GM18867 (cell line): ENCODE results near the gene TMEM203.

ENCODE experiments used
- ATAC-seq: cut with Tn5 transposase; IDR thresholded peaks from one replicate; pipeline ENCODE4 v1.9.1; 2021; ENCODE audit warnings: mild to moderate bottlenecking, moderate library complexity; ENCODE audit not compliant: unreplicated experiment

TMEM203 gene

DNA sequence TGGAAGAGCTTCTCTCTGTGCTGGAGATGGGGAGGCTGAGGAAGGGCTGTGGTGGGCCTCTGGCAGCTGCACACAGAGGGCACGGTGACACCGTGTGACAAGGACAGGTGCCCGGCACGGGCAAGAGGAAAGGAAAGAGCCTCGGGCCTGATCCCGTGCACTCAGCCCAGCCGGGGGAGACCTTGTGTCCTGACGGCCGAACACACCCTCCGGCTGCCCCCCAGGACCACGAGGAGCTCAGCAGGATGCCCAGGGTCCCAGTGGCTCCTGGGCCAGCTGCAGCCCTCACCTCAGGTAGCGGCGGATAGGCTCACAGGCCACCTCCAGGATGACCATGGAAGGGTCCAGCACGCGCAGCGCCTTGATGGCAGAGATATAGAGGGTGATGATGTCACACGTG lies 22.6 kb downstream of the TMEM203 start:
- no peak for ATAC-seq

DNA sequence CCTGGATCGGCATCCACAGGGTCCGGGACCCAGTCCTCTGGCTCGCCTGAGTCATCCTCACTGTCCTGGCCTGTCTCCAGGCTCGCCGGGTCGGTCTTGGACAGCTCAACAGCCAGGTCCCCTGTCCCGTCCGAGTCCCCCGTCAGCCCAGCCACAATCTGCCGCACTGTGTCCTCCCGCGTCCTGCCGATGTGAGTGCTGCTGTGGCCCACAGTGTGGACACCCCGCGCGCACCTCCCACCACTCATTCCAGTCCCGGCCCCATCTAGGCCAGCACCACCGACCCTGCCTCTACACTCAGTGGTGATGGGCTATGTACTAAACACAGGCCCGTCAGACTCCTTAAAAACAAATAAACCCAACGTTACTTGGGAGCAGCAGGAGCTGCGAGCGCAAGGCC lies 23.8 kb downstream of the TMEM203 start:
- ATAC-seq, result no peak

DNA sequence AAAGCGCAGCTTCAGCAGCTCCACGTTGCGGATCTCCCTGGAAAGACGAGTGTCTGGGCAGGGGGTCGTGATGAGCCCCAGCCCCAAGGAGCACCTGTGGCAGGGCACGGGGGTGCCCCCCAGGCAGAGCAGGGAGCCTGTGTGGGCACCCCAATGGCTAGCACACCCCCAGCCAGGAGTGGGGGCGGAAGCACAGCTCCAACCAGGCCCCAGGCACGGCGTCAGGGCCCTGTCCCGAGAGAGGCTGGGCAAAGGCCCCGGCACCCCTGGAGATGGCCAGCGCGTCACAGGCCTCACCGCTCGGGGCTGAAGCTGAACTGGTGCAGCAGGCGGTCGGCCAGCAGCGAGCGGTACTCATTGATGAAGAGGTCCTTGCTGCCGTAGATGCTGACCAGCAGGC lies 25.0 kb downstream of the TMEM203 start:
- ATAC-seq, result no peak

DNA sequence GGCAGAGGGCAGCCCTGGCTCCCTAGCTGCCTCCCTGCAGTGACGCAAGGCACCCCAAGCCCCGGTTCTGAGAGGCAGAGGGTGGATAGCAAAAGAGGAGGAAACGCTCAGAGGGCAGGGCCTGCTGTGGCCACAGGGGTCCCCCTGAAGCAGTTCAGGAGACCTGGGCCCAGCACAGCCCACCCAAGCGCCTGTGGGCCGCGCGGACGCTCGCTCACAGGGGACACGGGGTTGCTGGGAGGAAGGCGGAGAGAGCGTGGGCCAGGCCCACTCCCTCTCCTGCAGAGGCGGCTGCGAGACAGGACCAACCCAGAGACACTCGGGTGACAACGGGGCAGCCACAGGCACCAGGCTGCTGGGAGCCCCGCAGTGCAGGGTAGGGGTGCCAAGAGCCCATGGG lies 25.7 kb downstream of the TMEM203 start:
- ATAC-seq, result no peak

DNA sequence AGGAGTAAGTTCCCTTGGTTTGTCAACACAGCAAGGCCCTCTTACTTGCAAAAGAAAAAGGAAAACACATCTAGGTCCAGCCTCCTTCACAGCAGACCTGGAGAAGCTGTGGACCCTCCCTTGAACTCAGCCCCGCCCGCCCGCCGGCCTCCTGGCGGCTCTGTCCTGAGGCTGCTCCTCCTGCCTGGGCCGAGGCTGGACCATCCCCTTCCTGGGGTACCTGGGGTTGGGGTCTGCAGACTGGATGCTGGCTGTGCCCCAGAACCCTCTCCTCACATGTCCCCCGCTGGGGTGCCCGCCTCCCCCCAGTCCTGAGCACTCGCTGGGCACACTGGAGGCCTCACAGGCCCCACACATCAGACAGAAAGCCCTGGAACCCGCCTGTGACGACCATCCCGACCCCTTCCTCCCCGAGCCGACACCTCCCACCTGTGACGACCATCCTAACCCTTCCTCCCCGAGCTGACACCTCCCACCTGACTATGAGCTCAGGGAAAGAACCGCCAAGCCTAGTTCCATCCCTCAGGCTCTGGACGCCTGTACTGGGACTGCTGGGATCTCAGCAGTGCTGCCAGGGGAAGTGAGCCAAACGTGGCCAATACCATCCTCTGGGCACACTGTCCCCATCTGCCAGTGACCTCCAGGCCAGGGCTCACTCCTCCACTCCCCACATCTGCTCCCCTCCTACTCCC lies 26.4 kb downstream of the TMEM203 start:
- no peak for ATAC-seq

DNA sequence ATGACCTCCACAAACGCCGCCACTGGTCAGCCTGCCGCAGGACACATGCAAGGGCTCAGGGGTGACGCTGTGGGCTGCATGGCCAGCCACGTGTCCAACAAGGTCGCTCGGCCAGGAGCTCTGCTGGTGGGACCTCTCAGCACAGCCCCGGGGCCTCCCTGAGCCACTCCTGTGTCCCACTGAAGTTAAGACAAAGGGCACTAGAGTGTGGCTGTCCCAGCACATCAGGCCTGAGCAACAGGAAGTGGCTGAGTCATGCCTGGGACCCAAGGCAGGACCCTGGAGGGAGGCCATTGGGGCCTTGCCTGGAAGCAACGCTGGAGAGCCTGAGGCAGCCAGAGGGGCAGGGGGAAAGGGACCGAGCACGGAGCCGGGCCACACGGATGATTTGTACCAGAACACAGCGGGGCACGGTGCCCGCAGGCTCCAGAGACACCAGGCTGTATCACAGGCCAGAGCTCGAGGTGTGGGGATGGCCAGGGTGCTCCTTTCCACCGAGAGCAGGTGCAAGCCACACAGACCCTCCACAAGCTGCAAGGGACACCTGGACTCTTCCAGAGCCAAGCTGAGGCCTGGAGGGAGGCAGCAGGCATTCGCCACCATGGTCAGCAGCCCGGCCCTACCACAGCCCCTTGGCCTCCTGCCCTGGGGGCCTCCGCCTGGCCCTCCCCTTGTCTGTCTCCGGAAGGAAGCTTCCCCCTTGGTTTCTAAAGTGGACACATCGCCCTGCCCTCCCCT lies 27.1 kb downstream of the TMEM203 start:
- ATAC-seq, result no peak

DNA sequence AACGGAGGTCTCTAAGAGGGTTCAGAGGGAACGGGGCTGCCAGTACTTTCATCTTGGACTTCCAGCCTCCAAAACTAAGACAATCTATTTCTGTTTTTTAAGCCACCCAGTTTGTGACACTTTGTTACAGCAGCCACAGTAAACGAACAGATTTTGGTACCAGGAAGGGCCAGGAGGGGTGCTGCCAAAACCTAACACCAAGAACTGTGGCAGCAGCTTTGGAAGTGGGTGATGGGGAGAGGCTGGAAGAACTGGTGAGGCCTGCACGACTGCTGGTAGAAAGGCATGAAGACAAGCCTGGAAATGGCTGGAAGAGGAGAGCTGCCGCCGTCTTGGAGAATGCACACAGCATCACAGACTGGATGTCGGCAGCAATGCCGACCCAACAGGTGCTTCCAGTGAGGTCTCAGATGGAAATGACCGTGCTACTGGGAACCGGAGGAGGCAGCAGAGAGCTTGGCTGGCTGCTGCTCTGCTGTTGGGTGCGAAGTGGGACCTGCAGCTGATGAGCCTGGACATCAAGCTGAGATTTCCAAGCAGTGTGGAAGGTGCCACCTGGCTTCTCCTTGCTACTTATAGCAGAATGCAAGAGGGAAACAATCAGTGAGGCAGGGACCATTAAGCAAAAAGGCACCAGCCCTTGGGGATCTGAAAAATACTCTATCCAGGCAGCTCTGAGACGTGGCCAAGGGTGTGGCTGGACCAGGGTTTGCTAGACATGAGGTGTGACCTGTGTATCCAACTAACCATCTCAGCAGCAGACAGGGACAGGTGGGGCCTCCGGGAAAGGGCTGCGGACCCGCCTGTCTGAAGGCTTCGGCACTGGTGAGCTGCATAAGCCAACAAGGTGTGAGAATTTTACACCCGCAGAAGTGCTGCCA lies 28.9 kb downstream of the TMEM203 start:
- ATAC-seq, result no peak

DNA sequence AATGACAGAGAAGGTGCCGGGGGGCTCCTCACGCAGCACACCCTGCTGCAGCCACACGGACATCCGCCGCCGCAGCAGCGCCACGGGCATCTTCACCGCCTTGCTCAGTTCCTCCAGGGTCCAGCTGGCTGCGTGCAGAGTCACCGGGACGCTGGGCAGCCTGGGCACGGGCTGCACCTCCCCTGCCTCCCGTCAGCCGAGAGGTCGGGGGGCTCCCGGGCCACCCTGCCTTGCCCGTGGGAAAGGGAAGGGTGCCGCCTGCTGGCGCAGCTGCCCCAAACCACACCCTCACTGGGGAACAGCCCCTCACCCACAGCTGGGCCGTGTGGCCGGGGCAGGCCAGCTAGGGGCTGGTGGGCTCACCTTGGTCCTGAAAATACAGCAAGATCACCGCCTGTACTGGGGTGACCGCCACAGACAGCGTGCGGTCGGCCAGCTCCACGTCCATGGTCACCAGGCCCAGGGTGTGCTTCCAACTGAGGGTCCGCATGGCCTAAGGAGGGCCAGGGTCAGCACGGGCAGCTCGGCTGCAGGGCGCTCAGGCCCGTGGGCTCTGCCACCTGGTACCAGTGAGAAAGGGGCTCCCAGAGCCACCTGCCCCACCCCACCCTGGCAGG lies 30.0 kb downstream of the TMEM203 start:
- no peak for ATAC-seq

DNA sequence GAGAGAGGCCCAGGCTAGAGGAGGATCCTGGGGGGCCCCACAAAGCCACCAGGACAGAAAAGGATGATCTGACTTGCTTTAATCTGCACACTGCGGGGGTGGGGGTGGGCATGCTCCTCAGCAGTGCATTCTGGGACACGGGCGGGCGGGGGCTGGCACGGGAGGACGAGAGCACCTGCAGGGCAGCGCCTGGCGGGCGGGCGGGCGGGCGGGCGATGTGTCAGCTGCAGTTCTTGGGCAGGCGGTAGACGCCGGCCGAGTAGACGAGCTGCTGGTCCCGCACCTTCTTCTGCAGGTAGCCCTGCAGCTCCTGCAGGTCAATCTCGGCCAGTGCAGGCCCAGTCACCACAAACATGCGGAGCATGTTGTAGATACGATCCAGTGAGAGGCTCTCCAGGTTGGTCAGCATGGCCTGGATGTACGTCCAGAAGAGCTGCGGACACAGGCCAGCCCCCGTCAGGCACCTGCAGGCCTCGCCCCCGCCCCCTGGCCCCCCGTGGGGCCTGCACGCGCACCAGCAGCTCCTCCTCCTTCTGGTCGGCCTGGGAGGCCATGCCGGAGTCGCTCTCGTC lies 30.6 kb downstream of the TMEM203 start:
- no peak for ATAC-seq

DNA sequence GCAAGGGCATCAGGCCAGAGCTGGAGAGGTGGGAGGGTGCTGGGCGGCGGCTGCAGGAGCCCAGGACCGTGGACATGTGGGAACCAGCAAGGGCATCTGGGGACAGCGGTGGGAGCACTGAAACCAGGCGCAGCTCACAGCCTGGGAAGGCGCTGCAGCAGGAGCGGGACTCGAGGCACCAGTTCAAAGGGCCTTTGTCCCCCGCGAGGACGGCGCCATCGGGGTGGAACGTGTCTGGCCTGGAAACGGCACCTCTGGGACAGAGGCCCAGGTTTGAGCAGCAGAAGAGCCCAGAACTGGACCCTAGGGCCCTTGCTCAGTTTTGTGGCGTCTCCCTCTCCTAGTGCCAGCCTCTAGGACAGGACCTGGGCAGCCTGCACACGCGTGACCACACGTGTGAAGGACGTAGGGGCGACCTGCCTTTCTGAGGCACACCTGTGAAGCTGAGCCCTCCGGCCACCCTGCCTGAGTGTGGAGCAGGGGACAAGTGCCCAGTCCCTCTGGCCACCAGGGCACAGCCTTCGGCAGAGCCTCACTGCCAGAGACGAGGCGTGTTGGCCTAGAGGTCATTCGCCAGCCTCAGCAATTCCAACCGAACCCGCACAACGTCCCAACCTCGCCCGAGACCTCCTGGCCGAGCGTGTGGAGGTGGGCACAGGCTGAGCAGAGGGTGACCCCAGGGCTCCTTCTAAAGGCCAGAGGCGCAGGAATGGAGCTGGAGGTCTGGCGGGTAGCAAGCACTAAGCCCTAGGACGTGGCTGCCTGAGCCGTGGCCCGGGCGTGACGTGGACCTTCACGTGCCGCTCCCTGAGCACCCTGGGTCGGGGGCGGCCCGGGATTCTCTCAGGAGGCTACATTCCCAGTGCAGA lies 31.4 kb downstream of the TMEM203 start:
- ATAC-seq, result no peak

DNA sequence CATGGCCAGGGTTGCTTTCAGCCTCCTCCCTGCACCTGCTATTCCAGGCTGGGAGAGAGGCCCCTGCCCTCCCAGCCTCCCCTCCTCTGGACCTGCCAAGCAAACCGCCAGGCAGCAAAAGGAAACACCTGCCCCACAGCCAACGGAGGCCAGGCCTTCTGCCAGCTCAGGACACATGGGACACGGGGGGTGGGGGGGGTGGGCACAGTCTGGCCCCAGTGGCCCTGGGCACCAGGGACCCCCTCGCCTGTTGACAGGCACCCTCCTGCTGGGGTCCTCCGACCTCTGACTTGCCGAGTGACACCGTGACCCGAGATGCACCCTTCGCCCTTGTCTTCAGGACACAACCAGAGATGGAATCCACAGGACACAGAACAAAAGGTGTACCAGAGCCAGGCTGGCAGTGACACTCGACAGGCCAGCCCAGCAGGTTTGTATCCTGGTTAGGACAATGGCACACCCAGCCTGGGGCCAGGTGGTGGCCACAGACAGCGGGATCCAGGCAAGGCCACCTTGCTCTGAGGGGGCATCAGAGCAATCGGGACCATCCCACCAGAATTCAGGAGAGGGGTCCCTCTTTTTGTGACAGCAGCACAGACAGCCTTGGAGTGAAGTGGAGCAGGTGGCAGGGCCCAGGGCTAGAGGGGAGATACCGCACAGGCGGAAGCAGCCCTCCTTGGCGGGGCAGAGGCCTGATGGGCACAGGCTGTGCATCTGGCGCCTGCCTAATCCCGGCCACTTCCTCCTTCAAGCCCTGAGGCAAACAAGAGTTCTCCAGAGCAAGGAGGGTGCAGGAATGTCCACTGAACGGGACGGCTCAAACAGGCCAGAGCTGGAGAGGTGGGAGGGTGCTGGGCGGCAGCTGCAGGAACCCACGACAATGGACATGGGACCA lies 32.3 kb downstream of the TMEM203 start:
- no peak for ATAC-seq

DNA sequence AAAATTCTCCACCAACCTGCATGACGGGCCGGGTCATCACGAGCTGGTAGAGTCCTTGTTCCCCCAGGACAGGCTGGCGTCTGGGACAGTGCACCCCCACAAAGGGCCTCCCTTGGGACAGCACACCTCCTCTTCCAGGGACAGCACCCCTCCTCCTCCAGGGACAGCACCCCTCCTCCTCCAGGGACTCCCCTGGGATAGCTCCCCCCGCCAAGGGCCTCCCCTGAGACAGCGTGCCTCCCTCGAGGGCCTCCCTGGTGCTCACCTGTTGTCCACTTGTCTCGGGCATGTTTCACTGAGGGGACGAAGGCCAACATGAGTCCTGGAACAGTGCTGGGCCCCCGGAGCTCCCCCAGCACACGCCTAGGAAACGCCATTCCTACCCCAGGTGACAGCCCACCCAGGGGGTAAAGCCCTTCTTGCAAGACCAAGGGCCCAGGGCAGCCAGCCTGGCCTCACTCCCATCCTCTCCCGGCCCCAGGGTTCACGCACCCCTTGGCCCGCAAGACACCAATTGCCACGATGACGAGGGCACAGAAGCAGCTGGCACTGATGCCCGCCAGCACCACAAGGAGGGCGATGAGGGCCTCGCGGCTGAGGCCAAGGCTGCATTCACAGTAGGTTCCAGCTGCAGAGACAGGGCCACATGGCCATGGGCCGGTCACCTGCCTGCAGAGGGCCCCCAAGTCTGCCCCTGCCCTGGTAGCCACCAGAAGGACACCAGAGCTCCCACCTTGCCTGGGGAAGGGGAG lies 34.1 kb downstream of the TMEM203 start:
- no peak for ATAC-seq

DNA sequence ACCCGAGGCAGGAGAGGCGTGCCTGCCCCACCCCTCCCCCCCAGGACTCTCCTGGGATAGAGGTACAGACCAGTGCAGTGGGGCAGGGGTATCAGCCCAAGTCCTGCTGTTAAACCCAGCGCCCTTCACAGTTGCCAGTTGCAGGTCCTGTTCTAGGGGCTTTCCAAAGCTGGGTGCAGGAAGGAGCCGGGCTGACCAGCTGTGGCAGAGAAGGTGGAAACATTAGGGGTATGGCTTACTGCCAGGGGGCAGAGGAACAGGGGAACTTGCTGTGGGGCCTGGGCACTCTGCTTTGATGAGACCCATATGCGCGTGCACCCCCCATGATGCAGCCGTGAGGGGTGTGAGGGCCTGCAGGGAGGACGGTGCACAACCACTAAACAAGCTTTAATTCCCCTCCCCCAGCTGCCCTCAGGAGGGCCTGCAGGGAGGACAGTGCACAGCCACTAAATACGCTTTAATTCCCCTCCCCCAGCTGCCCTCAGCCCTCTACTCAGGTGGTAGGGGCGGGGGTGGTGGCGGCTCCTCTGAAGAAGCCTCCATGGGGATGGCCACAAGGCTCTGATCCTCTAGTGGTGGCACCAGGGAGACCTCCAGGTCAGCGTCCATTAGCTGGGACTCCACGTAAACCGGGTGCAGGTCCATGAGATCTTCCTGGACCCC lies 34.8 kb downstream of the TMEM203 start:
- no peak for ATAC-seq

DNA sequence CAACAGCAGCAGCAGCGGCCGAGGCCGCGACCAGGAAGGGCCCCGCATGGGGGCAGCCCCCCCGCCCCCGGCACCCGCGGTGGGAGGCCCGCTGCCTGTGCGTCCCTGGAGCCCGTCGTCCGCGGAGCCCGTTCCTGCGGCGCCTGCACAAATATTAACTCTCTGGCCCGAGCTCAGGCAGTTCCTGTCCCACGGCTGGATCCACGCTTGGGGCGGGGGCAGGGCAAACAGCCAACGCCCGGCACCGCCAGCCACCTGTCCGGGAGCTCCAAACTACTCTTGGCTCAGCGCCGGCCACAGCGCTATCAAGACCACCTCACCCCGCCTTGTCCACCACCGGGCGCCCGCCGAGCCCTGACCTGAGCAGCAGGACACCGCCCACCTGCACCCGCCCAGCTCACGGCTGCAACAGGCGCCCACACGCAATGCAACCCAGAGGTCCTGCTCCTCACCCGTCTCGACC lies 35.5 kb downstream of the TMEM203 start, which contains the start of gene LRRC26:
LRRC26 (minus strand) TSS at position 156 of the 463 bp plus-strand sequence; CDS start at position 48, 108 bp downstream.
- ATAC-seq, result no peak

DNA sequence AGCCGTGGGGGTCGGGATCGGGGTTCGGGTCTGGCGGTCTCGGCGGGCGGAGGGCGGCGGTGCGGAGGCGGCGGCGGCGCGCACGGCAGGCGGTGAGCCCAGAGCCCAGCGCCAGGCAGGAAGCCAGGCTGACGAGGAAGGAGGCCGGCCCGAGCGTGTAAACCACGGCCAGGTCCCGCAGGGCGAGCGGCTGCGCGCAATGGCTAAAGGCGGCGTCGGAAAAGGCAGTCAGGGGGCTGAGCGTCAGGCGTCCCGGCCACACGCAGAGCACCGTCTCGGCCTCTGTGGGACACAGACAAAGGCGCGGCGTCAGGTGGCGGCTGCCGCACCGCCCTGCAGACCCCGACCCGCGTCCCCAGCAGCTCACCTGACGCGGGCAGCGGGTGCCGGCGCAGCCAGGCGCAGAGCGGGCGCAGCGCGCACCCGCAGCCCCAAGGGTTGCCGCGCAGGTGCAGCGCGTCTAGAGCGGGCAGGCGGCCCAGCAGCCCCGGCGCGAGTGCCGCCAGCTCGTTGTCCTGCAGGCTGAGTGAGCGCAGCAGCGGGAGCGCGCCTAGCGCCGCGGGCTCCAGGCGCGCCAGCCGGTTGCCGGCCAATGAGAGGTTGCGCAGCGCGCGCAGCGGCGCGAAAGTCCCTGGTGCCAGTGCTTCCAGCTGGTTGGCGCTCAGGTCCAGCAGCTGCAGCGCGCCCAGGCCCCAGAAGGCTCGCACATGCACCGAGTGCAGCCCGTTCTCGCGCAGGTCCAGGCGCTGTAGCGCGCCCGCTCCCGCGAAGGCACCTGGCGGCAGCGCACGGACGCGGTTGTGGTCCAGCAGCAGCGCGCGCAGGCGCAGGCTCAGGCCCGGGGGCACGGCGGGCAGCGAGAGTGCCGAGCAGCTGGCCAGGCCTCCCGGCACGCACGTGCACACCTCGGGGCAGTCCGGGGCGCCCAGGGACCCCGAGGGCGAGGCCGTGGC lies 36.3 kb downstream of the TMEM203 start:
- no peak for ATAC-seq

DNA sequence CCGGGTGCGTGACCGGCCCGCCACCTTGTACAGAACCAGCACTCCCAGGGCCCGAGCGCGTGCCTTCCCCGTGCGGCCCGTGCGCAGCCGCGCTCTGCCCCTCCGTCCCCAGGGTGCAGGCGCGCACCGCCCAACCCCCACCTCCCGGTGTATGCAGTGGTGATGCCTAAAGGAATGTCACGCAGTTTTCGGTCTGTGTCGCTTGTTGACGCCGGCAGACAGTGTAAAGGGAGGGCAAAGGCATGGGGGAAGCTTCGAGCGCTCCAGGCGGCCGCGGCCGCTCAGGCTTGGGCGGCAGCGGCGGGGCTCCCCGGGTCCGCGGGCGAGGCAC lies 36.9 kb downstream of the TMEM203 start:
- no peak for ATAC-seq
